IgD-negative memory B cell (primary cell): ENCODE data around the gene SOBP. TPM values are rescaled to one million over a fixed set of nuclear protein-coding genes. Genes with fewer than 3 reads are reported as not detected.

ENCODE experiments used
- H3K27ac Mint-ChIP-seq, 3 donors: one replicate each; pipeline ENCODE4 v1.8.0; 2020 to 2022; ENCODE audit warnings: mild to moderate bottlenecking in 3 of 3, mixed read lengths in 3 of 3, moderate library complexity in 1 of 3
- H3K27me3 Mint-ChIP-seq: one replicate; pipeline ENCODE4 v1.8.0; 2021; ENCODE audit warnings: mixed read lengths
- H3K36me3 Mint-ChIP-seq: one replicate; pipeline ENCODE4 v1.8.0; 2020; ENCODE audit warnings: mild to moderate bottlenecking, mixed read lengths
- H3K4me1 Mint-ChIP-seq, 3 donors: one replicate each; pipeline ENCODE4 v1.8.0; 2020 to 2022; ENCODE audit warnings: mixed read lengths in 3 of 3, mild to moderate bottlenecking in 1 of 3
- H3K4me3 Mint-ChIP-seq, 4 donors: one replicate each; pipeline ENCODE4 v1.8.0; 2020 to 2022; ENCODE audit warnings: mild to moderate bottlenecking in 4 of 4, mixed read lengths in 4 of 4, moderate library complexity in 3 of 4
- H3K9me3 Mint-ChIP-seq, 3 donors: one replicate each; pipeline ENCODE4 v1.8.0; 2020 to 2021; ENCODE audit warnings: mixed read lengths in 3 of 3, mild to moderate bottlenecking in 1 of 3
- polyA plus RNA-seq: library from polyadenylated mRNA; unstranded; fragments of 300-500 nt; fragmentation: Illumina TruSeq; gene quantifications from one replicate; pipeline ENCODE4 v1.2.3, GENCODE V29; 2021

SOBP gene
- polyA plus RNA-seq, 1 donor from 2014 or later, result 1.0 TPM

DNA sequence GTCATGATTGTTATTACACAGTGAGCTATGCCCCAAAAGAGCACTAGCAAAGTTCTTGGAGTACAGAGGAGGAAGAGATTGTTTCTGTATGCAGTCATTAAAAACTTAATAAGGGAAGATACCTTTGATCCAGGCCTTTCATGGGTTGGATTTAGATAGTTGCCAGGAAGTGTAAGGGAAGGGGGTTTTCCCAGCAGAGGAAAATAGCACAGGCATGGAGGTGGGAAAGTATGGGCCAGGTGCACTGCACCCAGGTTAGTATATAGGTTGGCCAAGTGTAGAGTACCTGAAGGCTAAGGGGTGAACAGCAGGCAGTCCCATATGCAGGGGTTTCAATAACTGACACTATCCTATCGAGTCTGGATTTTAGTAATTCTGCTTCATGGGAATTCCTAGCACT lies 101.4 kb downstream of the SOBP start:
- Mint-ChIP-seq H3K4me3 (no peak overlapping the region), H3K36me3 (peaks cover 1% of the 10 kb centered on the region), H3K27ac (no peak overlapping the region), H3K9me3 (no peaks in the 10 kb centered on the region), H3K4me1 (peaks cover 0 to 3% (median 0%) of the 10 kb centered on the region in 3 donors), H3K27me3 (peaks cover 1% of the 10 kb centered on the region)

DNA sequence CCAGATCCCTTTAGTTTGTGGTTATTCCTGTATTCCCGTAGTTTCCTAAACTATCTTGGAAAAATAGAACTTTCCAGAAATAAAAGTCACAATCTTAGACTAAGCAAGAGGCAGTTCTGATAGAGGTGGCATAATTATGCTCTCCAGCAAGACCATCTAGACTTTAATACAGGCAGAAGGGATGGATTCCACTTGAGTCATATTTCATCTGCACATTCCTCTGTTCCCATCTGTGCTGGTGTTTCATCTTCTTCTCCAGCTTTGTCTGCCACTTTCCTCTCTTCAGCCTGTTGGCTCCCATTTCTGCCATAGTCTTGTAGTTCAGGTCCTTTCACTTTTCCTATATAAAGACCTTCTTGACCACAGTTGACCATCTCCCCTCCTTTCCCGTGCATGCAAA lies 102.9 kb downstream of the SOBP start:
- Mint-ChIP-seq H3K4me3 (no peak overlapping the region), H3K36me3 (no peaks in the 10 kb centered on the region), H3K27ac (no peak overlapping the region), H3K27me3 (peaks cover 1% of the 10 kb centered on the region), H3K9me3 (no peaks in the 10 kb centered on the region), H3K4me1 (peaks cover 0 to 3% (median 0%) of the 10 kb centered on the region in 3 donors)

DNA sequence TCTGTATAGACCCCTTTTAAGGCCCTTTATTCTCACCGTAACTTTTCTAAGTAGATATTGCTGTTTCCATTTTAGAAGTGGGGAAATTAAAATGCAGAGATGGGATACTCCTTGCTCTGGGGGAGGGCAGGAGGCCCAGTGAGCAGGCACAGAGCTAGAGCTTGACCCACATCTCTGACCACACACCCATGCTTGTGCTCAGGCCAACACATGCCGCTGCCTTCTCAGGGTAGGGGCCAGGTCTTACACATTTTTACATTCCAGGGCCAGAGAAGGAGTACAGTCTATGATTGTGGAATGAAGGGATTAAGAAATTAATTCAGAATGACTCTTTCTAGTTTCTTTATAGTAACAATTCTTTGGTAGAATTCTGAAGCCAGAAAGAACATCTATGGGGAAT lies 104.8 kb downstream of the SOBP start:
- no peak overlapping the region for H3K27ac Mint-ChIP-seq
- H3K36me3 Mint-ChIP-seq, result peaks cover 2% of the 10 kb centered on the region
- no peaks in the 10 kb centered on the region for H3K9me3 Mint-ChIP-seq
- peaks cover 0 to 3% (median 0%) of the 10 kb centered on the region in 3 donors for H3K4me1 Mint-ChIP-seq
- no peak overlapping the region for H3K4me3 Mint-ChIP-seq
- peaks cover 3% of the 10 kb centered on the region for H3K27me3 Mint-ChIP-seq

DNA sequence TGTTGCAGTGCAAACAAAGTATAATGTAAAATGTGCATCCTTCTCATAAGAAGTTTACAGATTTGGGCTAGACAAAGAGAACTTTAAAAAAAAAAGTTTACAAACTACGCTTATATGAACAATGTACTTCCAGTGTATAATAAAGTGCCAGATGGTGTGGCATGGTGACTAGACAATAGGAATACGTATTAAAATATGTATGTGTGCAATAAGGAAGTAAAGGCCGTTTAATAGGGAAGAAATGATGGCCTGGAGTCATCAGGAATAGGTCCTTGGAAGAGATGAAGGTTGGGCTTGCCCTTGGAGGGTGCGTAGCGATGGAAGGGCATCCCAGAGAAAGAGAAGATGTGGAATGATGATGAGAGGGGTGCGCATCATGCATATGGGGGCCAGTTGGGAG lies 108.2 kb downstream of the SOBP start:
- H3K27ac Mint-ChIP-seq, result no peak overlapping the region
- peaks cover 3% of the 10 kb centered on the region for H3K27me3 Mint-ChIP-seq
- no peaks in the 10 kb centered on the region for H3K9me3 Mint-ChIP-seq

DNA sequence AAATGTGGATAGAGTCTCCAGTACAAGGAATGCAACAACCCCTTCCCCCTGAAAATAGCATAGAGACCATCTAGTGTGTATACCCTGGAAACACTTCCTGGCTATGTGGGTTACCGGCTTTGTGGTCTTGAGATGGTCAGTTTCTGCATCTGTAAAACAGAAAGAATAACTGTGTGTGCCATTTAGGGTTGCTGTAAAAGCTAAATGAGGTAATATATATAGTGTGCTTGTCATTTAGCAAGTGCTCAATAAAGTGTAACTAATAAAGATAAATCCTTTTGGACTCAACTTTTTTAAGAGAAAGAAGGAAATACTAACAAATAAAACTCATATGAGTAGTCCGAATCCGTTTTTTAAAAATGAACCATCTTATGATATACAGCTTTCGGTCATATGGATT lies 109.1 kb downstream of the SOBP start:
- H3K4me3 Mint-ChIP-seq, result no peak overlapping the region
- H3K27me3 Mint-ChIP-seq, result peaks cover 3% of the 10 kb centered on the region
- H3K36me3 Mint-ChIP-seq, result peaks cover 2% of the 10 kb centered on the region
- H3K4me1 Mint-ChIP-seq, result peaks cover 0 to 10% (median 0%) of the 10 kb centered on the region in 3 donors
- H3K9me3 Mint-ChIP-seq, result no peaks in the 10 kb centered on the region
- H3K27ac Mint-ChIP-seq, result no peak overlapping the region

More for the DNA sequence above, 108.2 kb downstream of the SOBP start:
- Mint-ChIP-seq H3K36me3 (peaks cover 2% of the 10 kb centered on the region), H3K4me3 (no peak overlapping the region), H3K4me1 (peaks cover 0 to 9% (median 0%) of the 10 kb centered on the region in 3 donors)

DNA sequence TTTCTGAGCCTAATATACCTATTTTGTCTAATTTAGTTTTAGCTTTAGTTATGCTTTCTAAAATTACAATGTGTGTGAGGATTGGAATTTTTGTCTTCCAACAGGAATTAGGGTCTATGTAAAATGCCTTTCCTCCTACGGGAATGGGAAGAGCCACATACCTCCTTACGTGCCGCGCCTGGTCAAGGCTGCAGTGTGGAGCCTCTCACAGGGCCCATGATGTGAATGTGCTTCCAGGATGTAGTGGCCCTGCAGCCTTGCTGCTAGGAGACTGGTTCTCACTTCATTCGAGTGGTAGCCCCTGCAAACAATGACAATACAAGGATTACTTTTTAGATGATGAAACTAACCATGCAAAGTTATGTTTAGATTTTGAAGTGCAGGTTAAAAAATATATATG lies 110.2 kb downstream of the SOBP start:
- H3K27ac Mint-ChIP-seq, result no peak overlapping the region
- H3K9me3 Mint-ChIP-seq, result no peaks in the 10 kb centered on the region
- H3K27me3 Mint-ChIP-seq, result peaks cover 3% of the 10 kb centered on the region
- H3K4me3 Mint-ChIP-seq, result no peak overlapping the region
- peaks cover 2% of the 10 kb centered on the region for H3K36me3 Mint-ChIP-seq
- H3K4me1 Mint-ChIP-seq, result peaks cover 0 to 8% (median 0%) of the 10 kb centered on the region in 3 donors

DNA sequence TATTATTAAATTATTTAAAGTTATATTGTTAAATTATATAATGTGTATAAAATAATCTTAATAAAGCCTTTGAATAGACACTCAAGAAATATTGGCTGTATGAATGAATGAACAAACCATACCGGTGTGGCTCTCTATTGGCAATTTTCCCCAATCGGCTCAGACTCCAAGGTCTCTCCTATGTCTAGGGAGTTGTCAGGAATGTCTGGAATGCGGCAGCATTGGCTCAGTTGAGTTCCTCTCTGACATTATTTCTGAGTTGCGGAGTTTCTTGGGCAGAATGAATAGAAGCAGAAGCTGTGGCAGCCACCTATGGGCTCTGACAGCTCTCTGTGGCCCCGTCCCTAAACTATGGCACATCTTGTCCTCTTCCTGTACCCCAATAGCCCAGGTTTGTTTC lies 111.0 kb downstream of the SOBP start:
- no peak overlapping the region for H3K4me3 Mint-ChIP-seq
- peaks cover 0 to 8% (median 0%) of the 10 kb centered on the region in 3 donors for H3K4me1 Mint-ChIP-seq
- no peaks in the 10 kb centered on the region for H3K9me3 Mint-ChIP-seq
- H3K27me3 Mint-ChIP-seq, result peaks cover 3% of the 10 kb centered on the region
- no peak overlapping the region for H3K27ac Mint-ChIP-seq
- H3K36me3 Mint-ChIP-seq, result peaks cover 2% of the 10 kb centered on the region

DNA sequence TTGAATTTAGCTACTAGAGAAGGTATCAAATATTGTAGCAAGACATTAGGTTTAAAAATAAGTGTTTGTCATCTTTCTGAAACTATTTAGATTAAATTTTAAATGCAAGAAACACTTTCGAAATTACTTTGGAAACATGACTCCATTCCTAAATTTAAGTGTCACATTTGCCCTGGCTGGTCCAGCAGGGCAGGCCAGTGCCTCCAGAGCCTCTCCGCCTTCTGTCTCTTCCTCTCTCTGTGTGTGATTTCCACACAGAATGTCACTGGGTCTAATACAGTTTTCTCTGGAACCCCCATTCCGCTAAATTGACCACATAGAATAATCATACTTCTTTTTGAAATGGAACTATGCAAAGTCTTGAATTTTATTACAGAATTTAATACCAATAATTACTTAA lies 111.5 kb downstream of the SOBP start:
- no peaks in the 10 kb centered on the region for H3K9me3 Mint-ChIP-seq
- no peak overlapping the region for H3K4me3 Mint-ChIP-seq
- H3K27ac Mint-ChIP-seq, result no peak overlapping the region
- H3K27me3 Mint-ChIP-seq, result peaks cover 3% of the 10 kb centered on the region
- peaks cover 0 to 8% (median 0%) of the 10 kb centered on the region in 3 donors for H3K4me1 Mint-ChIP-seq
- peaks cover 2% of the 10 kb centered on the region for H3K36me3 Mint-ChIP-seq

DNA sequence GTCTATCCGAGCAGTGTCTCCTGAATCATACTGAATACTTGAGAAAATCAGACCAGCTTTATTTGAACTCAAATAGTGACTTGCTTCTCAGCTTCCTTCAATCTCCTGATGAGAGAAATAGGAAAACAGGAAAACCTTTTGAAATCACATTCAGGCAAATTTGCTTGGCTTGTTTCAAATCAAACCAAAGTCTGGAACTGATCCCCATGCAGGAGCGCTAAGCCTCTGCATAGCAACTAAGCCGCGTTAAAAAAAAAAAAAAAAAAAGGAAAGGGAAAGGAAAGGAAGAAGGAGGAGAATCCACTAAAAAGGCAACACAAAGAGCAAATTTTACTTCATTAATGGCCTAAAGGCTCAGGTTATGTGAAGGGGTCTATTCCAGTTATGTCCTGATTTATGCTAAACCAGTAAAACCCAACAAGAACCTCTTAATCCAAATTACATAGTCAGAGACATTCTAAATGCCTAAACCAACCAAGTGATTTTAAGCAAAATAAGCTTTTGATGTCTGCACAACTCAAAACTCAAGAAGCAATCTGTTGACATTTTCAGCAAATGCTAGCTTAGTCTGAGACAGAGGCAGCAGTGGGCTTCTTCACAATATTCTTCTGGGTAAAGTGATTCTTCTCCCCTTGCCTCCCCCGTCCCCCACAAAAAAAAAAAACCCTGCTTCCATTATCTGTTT lies 112.5 kb downstream of the SOBP start:
- H3K36me3 Mint-ChIP-seq, result peaks cover 2% of the 10 kb centered on the region
- no peak overlapping the region for H3K27ac Mint-ChIP-seq
- no peak overlapping the region for H3K4me3 Mint-ChIP-seq
- peaks cover 3% of the 10 kb centered on the region for H3K27me3 Mint-ChIP-seq
- peaks cover 0 to 8% (median 0%) of the 10 kb centered on the region in 3 donors for H3K4me1 Mint-ChIP-seq
- no peaks in the 10 kb centered on the region for H3K9me3 Mint-ChIP-seq

DNA sequence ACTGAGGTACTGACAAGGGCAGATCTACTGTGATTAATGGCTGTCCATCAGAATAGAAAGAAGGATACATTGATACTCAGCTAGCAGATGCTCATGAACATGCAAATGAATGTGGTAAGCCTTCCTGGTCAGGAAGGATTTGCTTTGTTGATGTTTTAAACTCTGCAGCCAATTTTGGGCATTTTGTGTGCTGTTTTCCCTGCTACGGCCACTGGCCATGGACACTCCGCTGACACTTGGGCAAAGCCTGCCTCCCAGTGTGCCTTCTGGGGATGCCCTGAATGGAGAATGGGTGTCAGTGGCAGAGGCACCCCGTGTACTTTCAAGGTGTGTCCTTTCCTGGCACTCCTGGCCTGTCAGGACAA lies 113.1 kb downstream of the SOBP start:
- no peaks in the 10 kb centered on the region for H3K9me3 Mint-ChIP-seq
- peaks cover 2% of the 10 kb centered on the region for H3K36me3 Mint-ChIP-seq
- no peak overlapping the region for H3K27ac Mint-ChIP-seq
- peaks cover 3% of the 10 kb centered on the region for H3K27me3 Mint-ChIP-seq
- H3K4me1 Mint-ChIP-seq, result peaks cover 0 to 8% (median 0%) of the 10 kb centered on the region in 3 donors
- H3K4me3 Mint-ChIP-seq, result no peak overlapping the region

DNA sequence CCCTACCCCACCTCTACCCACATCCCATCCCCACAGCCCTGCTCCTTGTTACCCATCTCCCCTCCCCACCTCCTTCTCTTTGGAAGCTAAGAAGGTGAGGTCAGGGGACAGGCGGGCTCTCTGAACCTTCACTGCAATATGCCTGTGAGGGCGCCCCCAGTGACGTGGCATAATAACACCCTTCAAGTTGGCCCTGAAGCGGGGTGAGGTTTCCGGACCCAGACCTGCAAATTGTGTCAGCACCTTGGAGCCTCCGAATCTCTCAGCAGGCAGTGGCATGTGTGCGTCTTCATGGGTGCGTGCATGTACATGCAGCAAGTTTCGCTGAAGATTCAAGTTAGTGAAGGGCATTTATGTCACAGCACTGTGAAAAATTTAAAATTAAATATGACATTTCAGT lies 114.6 kb downstream of the SOBP start:
- H3K27ac Mint-ChIP-seq, result peak overlapping the region in 1 of 3 donors; percentile 4
- H3K36me3 Mint-ChIP-seq, result no peaks in the 10 kb centered on the region
- no peak overlapping the region for H3K4me3 Mint-ChIP-seq
- peaks cover 0 to 8% (median 0%) of the 10 kb centered on the region in 3 donors for H3K4me1 Mint-ChIP-seq
- H3K9me3 Mint-ChIP-seq, result no peaks in the 10 kb centered on the region
- no peaks in the 10 kb centered on the region for H3K27me3 Mint-ChIP-seq

DNA sequence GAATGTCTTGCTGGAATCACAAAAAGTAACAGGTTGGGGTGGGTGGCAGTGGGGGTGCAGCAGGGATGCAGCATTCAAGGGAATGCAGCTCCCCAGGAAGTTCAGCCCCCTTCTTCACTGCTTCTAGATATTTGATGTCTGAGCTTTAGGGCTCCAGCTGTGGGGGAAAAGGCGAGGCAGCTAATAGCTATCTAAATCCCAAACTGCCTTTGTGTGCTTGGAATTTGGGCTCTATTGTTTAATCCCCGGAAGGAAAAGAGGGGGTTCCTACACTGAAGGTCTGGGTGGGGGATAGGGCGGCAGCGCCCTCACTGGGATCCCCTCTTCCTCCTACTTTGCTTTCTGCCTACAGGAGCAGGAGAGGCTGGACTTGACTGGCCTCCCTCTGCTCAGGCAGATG lies 116.5 kb downstream of the SOBP start:
- H3K27ac Mint-ChIP-seq, result peak overlapping the region in 1 of 3 donors; percentile 74
- H3K36me3 Mint-ChIP-seq, result no peaks in the 10 kb centered on the region
- no peak overlapping the region for H3K4me3 Mint-ChIP-seq
- H3K27me3 Mint-ChIP-seq, result no peaks in the 10 kb centered on the region
- H3K9me3 Mint-ChIP-seq, result no peaks in the 10 kb centered on the region
- H3K4me1 Mint-ChIP-seq, result peaks cover 0 to 8% (median 0%) of the 10 kb centered on the region in 3 donors

DNA sequence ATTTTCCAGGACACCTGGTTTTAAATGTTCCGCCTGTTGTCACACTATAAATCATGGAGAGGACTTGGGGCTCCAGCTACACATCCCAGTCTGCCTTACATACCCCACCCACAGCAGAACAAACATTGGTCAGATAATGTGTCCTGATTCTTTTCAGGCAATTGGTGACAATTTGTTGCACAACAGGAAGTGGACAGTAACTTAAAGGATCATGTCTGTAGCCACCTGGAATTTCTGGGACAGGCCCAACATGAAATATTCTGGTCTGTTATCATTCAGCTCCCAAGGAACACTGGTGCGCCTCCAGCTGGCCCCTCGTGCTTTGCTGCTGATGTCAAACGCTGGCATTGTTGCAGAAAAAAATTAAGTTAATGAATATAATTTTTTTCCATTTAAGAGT lies 117.2 kb downstream of the SOBP start:
- Mint-ChIP-seq H3K4me3 (no peak overlapping the region), H3K36me3 (peaks cover 3% of the 10 kb centered on the region), H3K4me1 (peaks cover 0 to 8% (median 0%) of the 10 kb centered on the region in 3 donors), H3K27me3 (no peaks in the 10 kb centered on the region), H3K27ac (no peak overlapping the region), H3K9me3 (no peaks in the 10 kb centered on the region)

DNA sequence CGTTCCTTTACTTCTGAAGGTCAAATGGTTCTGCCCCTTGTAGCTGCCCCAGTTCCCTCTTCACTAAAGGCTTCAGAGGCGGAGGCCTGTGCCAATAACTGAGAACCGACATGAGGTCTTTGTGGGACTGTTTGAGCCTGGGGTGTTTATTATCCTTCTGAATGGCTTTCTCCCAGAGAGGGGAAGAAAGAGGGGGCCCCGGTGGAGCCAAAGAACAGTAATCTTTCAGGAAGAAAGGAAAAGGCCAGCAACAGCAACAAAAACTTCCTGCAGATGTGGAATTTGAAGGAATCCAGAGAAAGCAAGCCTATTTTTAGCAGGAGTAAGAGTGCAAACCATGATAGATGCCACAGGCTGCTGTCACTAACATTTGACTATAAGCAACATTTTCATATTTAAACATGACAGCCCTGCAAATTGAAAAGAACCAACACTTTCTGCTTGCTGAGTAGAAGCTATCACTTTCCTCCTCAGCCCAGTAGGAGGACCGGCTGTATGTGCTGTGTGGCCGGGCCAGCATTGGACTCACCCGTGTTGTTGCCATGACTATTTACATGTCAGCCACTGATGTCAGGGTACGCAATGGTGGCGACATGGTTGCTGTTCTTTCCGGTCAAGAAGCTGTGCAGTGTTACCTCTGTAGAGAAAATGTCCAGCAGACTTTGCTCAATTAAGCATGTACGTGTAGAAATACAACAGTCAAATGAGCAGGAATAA lies 121.3 kb downstream of the SOBP start:
- Mint-ChIP-seq H3K36me3 (peaks cover 3% of the 10 kb centered on the region), H3K4me3 (peak overlapping the region in 1 of 4 donors; percentile 39), H3K27ac (no peak overlapping the region), H3K4me1 (peaks cover 0 to 8% (median 4%) of the 10 kb centered on the region in 3 donors), H3K9me3 (no peaks in the 10 kb centered on the region), H3K27me3 (no peaks in the 10 kb centered on the region)

DNA sequence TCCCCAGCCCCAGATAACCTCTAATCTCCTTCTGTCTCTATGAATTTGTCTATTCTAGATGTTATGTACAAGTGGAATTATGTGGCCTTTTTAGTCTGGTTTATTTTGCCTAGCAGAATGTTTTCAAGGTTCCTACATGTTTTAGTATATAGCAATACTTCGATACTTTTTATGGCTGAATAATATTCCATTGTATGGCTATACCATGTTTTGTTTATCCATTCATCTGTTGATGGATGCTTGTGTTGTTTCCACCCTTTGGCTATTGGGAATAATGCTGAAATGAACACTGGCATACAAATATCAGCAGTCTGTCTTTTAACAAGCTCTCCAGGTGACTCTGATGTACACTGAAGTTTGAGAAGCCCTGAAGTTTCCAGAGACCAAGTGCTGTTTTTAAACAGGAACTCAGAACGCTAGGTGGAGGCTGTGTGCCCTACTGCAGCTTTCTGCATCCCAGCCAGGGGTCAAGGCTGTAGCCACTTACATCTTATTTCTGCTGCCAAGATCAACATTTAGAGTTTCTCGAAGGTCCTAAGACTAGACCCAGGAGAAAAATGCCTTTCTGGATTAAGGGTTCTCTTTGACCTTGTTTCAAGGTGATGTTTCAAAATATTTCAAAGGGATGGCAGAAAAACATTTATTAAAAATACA lies 123.0 kb downstream of the SOBP start:
- peaks cover 0 to 8% (median 4%) of the 10 kb centered on the region in 3 donors for H3K4me1 Mint-ChIP-seq
- peak overlapping the region in 1 of 4 donors; percentile 22 for H3K4me3 Mint-ChIP-seq
- H3K9me3 Mint-ChIP-seq, result no peaks in the 10 kb centered on the region
- no peaks in the 10 kb centered on the region for H3K27me3 Mint-ChIP-seq
- peaks cover 3% of the 10 kb centered on the region for H3K36me3 Mint-ChIP-seq
- no peak overlapping the region for H3K27ac Mint-ChIP-seq
